ENCODE measurements around the gene ZNF470. TPM values are rescaled to one million over a fixed set of nuclear protein-coding genes. Genes with fewer than 3 reads are reported as not detected.

The ZNF470 gene
- total RNA-seq: 2.0 and 2.5 TPM in 2 replicates

DNA sequence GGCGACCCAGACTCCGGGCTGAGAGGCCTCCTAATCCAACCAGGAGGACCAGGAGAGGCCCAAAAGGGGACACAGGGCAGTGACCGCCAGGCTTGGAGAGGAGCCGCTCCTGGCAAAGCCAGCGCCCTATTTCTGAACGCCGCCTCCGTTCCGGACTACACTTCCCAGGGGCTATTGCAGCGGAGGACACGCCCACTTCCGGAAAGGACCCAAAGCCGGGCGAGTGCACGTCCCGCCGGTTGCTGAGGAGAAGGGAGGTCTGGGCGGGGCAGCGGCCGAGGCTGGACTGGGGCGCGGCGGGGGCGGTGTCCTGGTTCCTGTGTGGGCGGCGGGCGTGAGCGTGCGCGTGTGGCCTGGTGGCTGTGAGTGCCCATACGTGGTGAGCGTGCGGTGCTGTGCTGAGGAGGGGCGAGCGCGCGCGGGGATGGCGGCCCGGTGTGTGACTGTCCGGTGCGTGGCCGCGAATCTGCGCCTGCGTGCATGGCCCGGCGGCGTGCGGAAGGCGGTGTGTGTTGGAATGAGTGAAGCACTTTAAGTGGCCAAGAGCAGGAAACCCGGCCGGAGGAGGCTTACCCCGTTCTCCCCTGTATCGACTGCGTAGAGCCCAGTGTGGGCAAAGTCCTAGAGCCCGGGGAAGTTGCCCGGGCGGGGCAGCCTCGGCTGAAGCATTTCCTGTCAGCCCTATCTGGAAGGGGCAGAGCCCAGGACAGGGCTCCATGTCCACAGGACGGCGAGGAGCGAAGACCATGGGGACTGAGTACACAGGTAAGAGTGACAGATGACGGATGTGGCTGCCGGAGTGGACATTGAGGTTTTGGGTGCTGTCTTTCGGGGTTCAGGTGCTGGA, at the start of gene ZNF470:
ZNF470 (plus strand) TSS at position 195 of the 847 bp plus-strand sequence. CDS start 2,844 bp downstream, outside the sequence.
- intact Hi-C loops (cut with micrococcal nuclease): loop anchor here (1.0 kb wide), 3 partner anchors 28 to 253 kb away; partner anchors contain the start of genes ZFP28, ZNF71 and ZSCAN5A

DNA sequence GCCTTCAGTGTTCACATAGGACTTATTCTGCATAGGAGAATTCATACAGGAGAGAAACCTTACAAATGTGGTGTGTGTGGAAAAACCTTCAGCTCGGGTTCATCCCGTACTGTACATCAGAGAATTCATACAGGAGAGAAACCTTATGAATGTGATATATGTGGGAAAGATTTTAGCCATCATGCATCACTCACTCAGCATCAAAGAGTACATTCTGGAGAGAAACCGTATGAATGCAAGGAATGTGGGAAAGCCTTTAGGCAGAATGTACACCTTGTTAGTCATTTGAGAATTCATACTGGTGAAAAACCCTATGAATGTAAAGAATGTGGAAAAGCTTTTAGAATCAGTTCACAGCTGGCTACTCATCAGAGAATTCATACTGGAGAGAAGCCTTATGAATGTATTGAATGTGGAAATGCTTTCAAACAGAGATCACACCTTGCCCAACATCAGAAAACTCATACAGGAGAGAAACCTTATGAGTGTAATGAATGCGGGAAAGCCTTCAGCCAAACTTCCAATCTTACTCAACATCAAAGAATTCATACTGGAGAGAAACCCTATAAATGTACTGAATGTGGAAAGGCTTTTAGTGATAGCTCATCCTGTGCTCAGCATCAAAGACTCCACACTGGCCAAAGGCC, 41.9 kb upstream of the ZNF470 start:
- intact Hi-C loops (cut with micrococcal nuclease): no loop called here

DNA sequence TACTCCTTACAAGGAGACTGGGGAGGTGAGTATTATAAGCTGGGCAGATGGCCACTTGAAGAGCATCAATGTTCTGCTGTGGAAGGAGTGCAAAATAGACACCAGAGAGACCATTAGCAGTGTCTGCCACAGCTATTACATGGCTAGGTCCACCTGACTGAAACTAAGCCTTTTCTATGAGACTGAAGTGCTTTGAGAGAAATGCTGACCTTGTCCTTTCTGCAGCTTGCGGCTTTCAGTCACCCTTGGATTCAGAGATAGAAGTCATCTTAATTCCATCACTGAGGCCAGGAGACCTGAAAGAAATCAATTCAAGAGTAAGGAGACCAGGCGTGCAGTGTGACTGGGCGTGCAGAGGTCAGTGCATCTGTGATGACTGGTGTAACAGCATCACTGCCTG, 29.8 kb upstream of the ZNF470 start:
- intact Hi-C loops (cut with micrococcal nuclease): no loop called here

DNA sequence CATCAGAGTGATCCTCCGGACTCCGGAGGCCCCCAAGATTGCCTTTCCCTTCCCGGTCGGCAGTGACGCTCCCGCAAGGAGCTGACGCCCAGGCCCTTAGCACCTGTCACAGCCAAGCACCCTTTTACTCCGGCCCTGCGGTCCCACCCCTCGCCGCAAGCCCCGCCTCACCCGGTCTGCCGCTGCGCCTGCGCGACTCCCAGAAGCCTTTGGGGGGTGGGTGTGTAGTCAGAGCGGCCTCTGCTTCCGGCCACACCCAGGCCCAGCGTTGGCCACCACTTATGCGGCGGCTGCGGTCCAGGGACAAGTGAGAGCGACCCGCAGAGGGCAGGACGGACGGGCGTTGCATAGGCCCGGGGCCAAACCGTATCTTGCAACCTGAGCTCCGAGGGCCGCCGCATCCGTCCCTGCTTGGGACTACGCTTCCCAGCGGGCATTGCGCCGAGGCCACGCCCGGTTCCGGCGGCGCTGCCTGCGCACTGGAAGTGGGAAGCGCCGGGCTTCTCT, 29.0 kb upstream of the ZNF470 start:
- intact Hi-C loops (cut with micrococcal nuclease): loop anchor here (1.0 kb wide), 2 partner anchors 29 to 145 kb away; partner anchors contain the start of genes ZNF470 and ZNF582

DNA sequence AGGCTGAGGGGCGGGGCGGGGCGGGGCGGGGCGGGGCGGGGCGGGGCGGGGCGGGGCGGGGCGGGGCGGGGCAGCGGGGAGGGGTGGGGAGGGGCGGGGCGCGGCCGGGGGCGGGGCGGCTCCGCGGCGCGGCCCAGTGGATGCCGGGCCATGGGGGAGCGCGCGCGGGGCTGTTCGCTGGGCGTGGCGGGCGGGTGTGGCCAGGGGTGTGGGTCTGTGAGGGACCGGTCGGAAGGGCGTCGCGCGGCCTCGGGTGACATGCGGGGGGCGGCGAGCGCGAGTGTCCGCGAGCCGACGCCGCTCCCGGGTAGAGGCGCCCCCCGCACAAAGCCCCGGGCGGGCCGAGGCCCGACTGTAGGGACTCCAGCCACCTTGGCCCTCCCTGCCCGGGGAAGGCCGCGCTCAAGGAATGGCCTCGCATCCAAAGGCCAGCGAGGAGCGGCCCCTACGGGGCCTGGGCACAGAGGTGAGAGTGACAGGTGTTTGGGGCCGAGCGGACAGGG, 28.5 kb upstream of the ZNF470 start, which contains the start of gene ZFP28:
ZFP28 (plus strand) TSS at position 188 of the 503 bp plus-strand sequence; CDS start at position 259, 71 bp downstream.
- intact Hi-C loops (cut with micrococcal nuclease): loop anchor here (1.0 kb wide), 2 partner anchors 28 to 146 kb away; partner anchors contain the start of genes ZNF470 and ZNF582

DNA sequence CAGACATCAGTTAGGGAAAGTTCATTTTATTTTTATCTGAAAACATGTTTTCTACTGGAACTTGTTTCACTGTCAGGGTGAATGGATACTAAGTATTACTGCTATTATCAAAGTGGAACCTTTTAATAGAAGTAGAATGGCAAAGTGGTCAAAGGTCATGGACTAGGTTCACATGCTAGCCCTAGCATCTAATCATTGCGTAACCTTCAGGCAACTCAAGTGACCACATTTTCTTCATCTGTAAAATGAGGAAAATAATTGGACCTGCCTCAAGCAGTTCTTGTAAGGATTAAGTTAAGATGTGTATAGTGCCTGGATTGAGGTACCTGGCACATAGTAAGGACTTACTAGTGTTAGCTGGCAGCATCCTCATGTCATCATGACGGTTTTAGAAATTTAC, 23.5 kb upstream of the ZNF470 start:
- intact Hi-C loops (cut with micrococcal nuclease): no loop called here

DNA sequence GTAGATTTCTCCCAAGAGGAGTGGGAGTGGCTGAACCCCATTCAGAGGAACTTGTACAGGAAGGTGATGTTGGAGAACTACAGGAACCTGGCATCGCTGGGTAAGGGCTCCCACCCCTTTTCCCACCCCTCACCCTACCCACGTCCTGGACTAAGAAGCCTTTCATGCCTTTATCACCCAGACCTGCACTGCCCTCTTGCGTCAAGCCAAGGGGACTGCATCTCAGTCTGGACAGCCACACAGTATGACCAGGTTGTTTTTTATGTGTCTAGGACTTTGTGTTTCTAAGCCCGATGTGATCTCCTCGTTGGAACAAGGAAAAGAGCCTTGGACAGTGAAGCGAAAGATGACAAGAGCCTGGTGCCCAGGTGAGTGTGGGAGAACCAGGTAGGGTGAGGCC, 19.7 kb upstream of the ZNF470 start:
- intact Hi-C loops (cut with micrococcal nuclease): no loop called here

DNA sequence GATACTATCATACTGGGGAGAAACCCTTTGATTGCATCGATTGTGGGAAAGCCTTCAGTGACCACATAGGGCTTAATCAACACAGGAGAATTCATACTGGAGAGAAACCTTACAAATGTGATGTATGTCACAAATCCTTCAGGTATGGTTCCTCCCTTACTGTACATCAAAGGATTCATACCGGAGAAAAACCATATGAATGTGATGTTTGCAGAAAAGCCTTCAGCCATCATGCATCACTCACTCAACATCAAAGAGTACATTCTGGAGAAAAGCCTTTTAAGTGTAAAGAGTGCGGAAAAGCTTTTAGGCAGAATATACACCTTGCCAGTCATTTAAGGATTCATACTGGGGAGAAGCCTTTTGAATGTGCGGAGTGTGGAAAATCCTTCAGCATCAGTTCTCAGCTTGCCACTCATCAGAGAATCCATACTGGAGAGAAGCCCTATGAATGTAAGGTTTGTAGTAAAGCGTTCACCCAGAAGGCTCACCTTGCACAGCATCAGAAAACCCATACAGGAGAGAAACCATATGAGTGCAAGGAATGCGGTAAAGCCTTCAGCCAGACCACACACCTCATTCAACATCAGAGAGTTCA, 12.9 kb upstream of the ZNF470 start:
- intact Hi-C loops (cut with micrococcal nuclease): no loop called here

DNA sequence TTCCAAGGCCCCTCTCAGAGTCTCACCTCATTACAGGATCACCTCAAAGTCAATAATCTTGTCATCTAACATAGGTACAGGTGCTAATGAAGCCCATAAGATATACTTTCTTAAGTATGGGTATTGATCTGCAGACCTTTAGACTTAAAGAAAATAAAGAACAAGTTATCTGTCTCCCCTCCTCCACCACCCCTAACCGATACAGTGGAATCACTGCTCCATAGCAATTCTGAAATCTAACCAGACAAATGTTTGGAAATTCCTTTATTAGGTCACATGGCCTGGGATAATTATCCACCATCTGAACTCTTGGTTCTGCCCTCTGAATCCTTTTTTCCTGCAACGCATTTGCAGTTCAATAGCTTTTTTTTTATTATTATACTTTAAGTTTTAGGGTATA, 4.5 kb upstream of the ZNF470 start:
- intact Hi-C loops (cut with micrococcal nuclease): no loop called here

DNA sequence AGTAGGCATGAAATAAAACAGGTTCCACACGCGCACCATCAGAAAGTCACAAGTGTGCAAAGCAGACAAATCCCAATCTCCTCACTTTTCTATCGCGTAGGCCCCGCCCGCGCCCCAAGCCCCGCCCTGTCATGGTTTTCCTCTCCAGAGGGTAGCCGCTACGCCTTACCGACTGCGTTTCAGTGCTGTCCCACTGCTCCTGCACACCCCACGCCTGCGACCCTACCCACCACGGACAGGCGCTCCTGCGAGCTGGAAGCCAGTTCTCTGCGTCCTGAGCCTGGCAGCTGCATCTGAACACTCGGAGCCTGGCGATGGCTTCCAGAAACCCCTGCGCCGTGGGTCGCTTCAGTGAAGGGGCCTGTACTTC, 379 bp upstream of the ZNF470 start:
- intact Hi-C loops (cut with micrococcal nuclease): loop anchor here (1.0 kb wide), 3 partner anchors 28 to 253 kb away; partner anchors contain the start of genes ZFP28, ZNF71 and ZSCAN5A

DNA sequence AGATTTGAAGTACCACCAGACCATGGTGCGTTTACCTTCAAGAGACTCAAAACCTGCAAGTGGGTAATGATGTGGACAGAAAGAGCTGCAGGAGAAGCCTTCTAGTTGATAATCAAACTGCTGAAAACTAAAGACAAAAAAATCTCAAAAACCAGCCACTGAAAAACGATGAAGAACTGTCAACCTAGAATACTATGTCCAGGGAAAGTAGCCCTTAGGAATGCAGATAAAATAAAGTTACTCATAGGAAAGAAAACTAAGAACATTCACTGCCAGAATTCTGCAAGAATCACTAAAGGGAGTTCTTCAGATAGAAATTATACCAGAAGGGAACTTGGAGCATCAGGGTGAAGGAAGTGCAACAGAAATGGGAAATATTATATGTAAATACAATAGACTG, 5.3 kb downstream of the ZNF470 start:
- intact Hi-C loops (cut with micrococcal nuclease): no loop called here

DNA sequence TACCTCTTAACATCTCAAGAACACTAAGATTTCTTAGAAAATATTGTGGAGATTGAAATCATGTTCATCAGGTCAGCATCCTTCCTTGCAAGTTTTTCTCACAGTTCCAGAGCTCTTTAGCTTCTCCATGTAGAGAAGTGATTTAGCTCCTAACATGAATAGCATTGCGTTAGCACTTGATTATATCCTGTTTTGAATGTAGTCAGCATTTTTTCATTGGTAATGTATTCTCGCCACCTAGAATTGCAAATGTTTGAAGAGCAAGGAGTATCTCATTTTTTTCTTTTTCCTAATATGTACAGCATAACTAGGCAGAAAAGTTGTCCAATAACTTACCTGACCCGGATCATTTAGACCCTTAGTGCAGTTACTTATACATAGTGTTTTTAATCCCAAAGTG, 6.6 kb downstream of the ZNF470 start:
- intact Hi-C loops (cut with micrococcal nuclease): no loop called here

DNA sequence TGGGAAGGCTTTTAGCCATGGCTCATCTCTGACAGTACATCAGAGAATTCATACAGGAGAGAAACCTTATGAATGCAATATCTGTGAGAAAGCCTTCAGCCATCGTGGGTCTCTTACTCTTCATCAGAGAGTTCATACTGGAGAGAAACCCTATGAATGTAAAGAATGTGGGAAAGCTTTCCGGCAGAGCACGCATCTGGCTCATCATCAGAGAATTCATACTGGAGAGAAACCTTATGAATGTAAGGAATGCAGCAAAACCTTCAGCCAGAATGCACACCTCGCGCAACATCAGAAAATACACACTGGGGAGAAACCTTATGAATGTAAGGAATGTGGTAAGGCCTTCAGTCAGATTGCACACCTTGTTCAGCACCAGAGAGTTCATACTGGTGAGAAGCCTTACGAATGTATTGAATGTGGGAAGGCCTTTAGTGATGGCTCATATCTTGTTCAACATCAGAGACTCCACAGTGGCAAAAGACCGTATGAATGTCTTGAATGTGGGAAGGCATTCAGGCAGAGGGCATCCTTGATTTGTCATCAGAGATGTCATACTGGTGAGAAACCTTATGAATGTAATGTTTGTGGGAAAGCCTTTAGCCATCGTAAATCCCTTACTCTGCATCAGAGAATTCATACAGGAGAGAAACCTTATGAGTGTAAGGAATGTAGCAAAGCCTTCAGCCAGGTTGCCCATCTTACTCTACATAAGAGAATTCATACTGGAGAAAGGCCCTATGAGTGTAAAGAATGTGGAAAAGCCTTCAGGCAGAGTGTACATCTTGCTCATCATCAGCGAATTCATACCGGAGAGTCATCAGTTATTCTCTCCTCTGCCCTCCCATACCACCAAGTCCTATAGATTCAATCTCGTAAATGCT, 10.7 kb downstream of the ZNF470 start:
- intact Hi-C loops (cut with micrococcal nuclease): no loop called here

DNA sequence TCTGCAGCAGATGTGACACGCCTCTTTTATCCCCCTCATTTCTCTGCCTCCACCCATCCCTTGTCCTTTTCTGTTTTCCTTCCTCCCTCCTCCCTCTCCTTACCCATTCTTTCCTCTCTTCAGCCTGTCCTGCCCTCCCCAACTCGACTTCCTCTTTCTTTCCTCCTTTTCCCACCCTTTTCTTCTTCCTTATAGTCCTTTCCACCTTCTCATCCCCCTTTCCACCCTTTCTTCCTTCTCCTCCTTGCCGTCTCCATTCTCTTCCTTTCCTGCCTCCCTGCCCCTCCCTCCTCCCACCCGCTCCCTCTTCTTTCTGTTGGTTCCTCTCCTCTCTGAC, 27.1 kb downstream of the ZNF470 start:
- intact Hi-C loops (cut with micrococcal nuclease): loop anchor here (10.0 kb wide), 1 partner anchor 1560 kb away; the partner anchor contains the start of gene ZNF329

DNA sequence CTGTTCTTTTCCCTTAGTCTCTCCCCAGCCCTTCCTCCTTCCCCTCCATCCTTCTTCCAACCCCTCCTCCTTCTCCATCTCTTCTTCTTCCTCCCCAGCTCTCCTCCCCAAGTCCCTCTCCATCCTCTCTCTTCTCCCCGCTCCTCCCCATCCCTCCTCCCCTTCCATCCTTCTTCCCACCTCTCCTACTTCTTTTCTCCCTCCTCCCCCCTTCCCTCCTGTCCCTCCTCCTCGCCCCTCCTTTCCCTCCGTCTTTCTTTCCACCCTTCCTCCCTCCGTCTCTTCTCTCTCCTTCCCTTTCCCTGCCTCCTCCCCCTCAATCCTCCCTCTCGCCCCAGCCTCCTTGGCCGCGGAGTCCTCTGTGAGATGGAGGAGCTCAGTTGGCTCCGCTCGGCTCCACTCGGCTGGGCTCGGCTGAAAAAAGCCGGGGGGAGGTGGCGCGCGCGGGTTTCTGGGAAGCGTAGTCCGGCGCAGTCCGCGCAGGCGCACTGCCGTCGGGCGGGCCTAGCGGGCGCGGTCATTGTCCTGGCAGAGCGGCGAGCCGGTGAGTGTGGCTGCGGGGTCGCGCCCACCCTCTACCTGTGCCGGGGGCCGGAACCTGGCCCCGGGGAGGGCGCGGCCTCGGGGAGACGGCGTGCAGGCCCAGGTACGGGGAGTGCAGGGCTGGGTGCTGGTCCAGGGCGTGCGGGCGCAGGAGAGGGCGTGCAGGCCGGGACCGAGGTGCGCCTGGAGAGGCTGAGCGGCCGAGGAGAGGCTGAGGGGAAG, 27.7 kb downstream of the ZNF470 start, which contains the start of gene ZNF71:
ZNF71 (plus strand) TSS at position 520 of the 765 bp plus-strand sequence. CDS start 6,257 bp downstream, outside the sequence.
- intact Hi-C loops (cut with micrococcal nuclease): loop anchor here (1.0 to 10.0 kb wide), 3 partner anchors 28 to 1560 kb away; partner anchors contain the start of genes ZNF329, ZNF470 and ZNF582

DNA sequence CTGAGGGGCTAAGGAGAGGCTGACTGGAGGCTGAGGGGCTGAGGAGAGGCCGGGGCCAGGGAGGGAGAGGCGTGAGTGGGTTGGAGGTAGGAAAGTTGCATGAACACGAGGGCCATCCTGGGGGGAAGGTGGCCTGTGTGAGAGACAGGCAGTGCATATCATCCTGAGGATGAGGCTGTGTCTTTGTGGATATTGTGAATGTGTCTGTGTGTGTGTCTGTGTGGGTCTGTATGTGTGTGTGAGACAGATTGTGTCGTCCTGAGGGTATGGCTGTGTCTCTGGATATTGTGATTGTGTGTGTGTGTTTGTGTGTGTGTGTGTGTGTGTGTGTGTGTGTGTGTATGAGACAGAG, 28.3 kb downstream of the ZNF470 start:
- intact Hi-C loops (cut with micrococcal nuclease): loop anchor here (1.0 to 10.0 kb wide), 3 partner anchors 28 to 1559 kb away; partner anchors contain the start of genes ZNF329, ZNF470 and ZNF582

DNA sequence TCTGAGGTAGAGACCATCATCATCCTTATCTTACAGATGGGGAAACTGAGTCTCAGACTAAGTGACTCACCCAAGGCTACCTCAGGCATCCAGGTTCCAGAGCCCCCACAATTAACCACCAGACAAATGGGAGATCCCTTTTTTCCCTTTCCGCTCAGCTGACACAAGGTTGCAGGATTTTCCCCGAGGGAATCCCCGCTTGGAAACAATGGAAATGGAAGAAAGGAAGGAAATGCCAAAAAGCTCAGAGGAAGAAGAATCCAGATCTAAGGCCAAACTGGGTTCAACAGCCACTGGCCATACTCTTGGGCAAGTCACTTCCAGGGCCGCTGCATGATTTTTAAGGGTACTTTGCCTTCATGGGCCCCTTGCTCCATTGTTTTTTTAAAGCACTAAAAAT, 29.4 kb downstream of the ZNF470 start:
- intact Hi-C loops (cut with micrococcal nuclease): loop anchor here (10.0 kb wide), 1 partner anchor 1558 kb away; the partner anchor contains the start of gene ZNF329

DNA sequence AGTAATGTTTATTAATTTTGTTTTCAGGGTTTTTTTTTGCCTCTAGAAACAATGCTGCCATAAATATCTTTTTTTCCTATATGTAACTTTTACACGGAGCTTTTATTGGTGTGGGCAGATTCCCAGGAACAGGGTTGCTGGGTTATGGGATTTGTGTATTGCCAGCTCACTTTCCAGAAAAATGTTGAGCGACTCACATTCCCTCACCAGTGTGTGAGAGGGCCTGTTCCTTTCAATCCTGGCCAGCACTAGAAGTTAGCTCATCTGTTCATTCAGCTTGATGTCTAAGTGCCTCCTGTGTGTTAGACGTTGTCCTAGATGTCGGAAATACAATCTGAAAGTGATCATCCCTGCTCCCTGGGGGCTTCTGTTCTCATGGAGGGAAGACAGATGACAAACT, 30.4 kb downstream of the ZNF470 start:
- intact Hi-C loops (cut with micrococcal nuclease): loop anchor here (10.0 kb wide), 1 partner anchor 1557 kb away; the partner anchor contains the start of gene ZNF329

DNA sequence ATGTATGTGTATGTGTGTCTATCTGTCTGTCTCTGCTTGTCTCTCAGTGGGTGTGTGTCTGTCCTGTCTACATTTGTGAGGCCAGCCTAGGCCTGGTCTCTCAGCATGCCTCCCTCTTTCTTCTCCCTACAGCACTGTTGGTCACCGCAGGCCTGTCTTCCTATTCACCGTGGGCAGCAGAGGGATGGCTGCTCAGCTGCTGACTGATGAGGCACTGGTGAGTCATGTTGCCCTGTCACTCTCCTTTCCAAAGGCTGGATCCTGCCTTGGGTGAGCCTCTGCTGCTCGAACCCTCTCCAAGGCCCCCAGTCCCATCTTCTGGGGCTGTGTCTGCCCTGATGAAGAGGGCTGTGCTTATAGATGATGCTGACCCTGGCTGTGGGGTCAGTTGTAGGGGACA, 34.1 kb downstream of the ZNF470 start:
- intact Hi-C loops (cut with micrococcal nuclease): no loop called here
